Measurements from ENCODE around the gene APOOL.
A peak's percentile ranks its signal among the peaks of the same experiment; 100 is the strongest.
"Not testable (repeated sequence)": the region's sequence is repeated elsewhere in the genome, so short reads cannot be mapped to it uniquely, and the experiment has no call there.

Gene APOOL

GRCh38 chrX:85077247-85077646, 73.6 kb downstream of the APOOL start:
- DNase-seq (ENCODE audit: low read depth in 2 of 3, low spot score in 1 of 3) = not testable (repeated sequence)

GRCh38 chrX:85084770-85085393, 81.2 kb downstream of the APOOL start:
- DNase-seq (ENCODE audit: low read depth in 2 of 3, low spot score in 1 of 3) = peak in 1 of 3 donors; percentile 30

- DNase-seq (ENCODE audit: low read depth in 2 of 3, low spot score in 1 of 3) = no peak
Observed at GRCh38 chrX:85089321-85089840, 85.7 kb downstream of the APOOL start.

- DNase-seq (ENCODE audit: low read depth in 2 of 3, low spot score in 1 of 3) = no peak
Observed at GRCh38 chrX:85107407-85107806, 103.7 kb downstream of the APOOL start.

GRCh38 chrX:85108165-85108564, 104.5 kb downstream of the APOOL start:
- DNase-seq (ENCODE audit: low read depth in 2 of 3, low spot score in 1 of 3) = no peak

GRCh38 chrX:85109235-85109634, 105.6 kb downstream of the APOOL start:
- peak in 1 of 3 donors; percentile 15 for DNase-seq (ENCODE audit: low read depth in 2 of 3, low spot score in 1 of 3)

- DNase-seq (ENCODE audit: low read depth in 2 of 3, low spot score in 1 of 3) = peak in 1 of 3 donors; percentile 4
Observed at GRCh38 chrX:85111347-85111746, 107.7 kb downstream of the APOOL start.

GRCh38 chrX:85112293-85112692, 108.6 kb downstream of the APOOL start:
- no peak for DNase-seq (ENCODE audit: low read depth in 2 of 3, low spot score in 1 of 3)

GRCh38 chrX:85113746-85114145, 110.1 kb downstream of the APOOL start:
- DNase-seq (ENCODE audit: low read depth in 2 of 3, low spot score in 1 of 3) = no peak

- no peak for DNase-seq (ENCODE audit: low read depth in 2 of 3, low spot score in 1 of 3)
Observed at GRCh38 chrX:85114171-85114570, 110.5 kb downstream of the APOOL start.

- DNase-seq (ENCODE audit: low read depth in 2 of 3, low spot score in 1 of 3) = no peak
Observed at GRCh38 chrX:85114776-85115175, 111.1 kb downstream of the APOOL start.

GRCh38 chrX:85115252-85115651, 111.6 kb downstream of the APOOL start:
- no peak for DNase-seq (ENCODE audit: low read depth in 2 of 3, low spot score in 1 of 3)

- no peak for DNase-seq (ENCODE audit: low read depth in 2 of 3, low spot score in 1 of 3)
Observed at GRCh38 chrX:85136409-85136808, 132.7 kb downstream of the APOOL start.

- DNase-seq (ENCODE audit: low read depth in 2 of 3, low spot score in 1 of 3) = no peak
Observed at GRCh38 chrX:85139422-85139821, 135.7 kb downstream of the APOOL start.

- DNase-seq (ENCODE audit: low read depth in 2 of 3, low spot score in 1 of 3) = no peak
Observed at GRCh38 chrX:85140964-85141363, 137.3 kb downstream of the APOOL start.

Data from stimulated activated CD4-positive, alpha-beta T cell treated with anti-CD3 and anti-CD28 coated beads, Interleukin-12 subunit alpha, Interleukin-12 subunit beta, amount 100 ng/mL, for 48 hours (primary cell).